SK-N-SH (cell line): ENCODE data around the gene CNRIP1. TPM values are rescaled to one million over a fixed set of nuclear protein-coding genes. Genes with fewer than 3 reads are reported as not detected.

Source experiments
- CTCF ChIA-PET: fragments of 300-600, 350-600 bp; formaldehyde crosslinking; extraction: SDS; loops from one replicate; lab custom pipeline; 2021; lab: Yijun Ruan, JAX
- POLR2A ChIA-PET: fragments of 350-600 bp; sonication (Branson Sonifier 250); formaldehyde crosslinking; extraction: SDS; loops from one replicate; lab custom pipeline; 2020; ENCODE audit warnings: antibody characterized with exemption, inconsistent platforms; lab: Yijun Ruan, JAX
- DNase-seq: peaks from one replicate; pipeline ENCODE4 v3.0.0; 2012
- H2AFZ ChIP-seq: fragments of 200-600 bp; sonication (generic); 2 replicates; pipeline ENCODE4 v1.8.1; 2016; ENCODE audit warnings: antibody characterized with exemption, mild to moderate bottlenecking, low read depth
- H3F3A ChIP-seq: fragments of 200-600 bp; sonication (generic); replicated peaks from 2 replicates; pipeline ENCODE3; 2016; ENCODE audit warnings: antibody characterized with exemption, mild to moderate bottlenecking; ENCODE audit not compliant: insufficient read depth
- H3K27ac ChIP-seq, 2 experiments: fragments of 200-500 bp in 1 of 2; fragments of 200-600 bp in 1 of 2; sonication (Bioruptor generic) in 1 of 2; sonication (generic), shearing (Covaris generic) in 1 of 2; 2 replicates each; pipeline versions ENCODE4 v1.5.1 to v1.6.1; 2014 to 2016; ENCODE audit warnings: low read depth in 2 of 2, inconsistent platforms in 1 of 2, low read length in 1 of 2, mild to moderate bottlenecking in 1 of 2, mixed read lengths in 1 of 2
- H3K27me3 ChIP-seq: fragments of 200-600 bp; sonication (generic), shearing (Covaris generic); 2 replicates; pipeline ENCODE4 v1.6.1; 2016; ENCODE audit warnings: mixed run types; ENCODE audit not compliant: insufficient read depth
- H3K36me3 ChIP-seq, 2 experiments: fragments of 200-500 bp in 1 of 2; fragments of 200-600 bp in 1 of 2; sonication (Bioruptor generic) in 1 of 2; sonication (generic) in 1 of 2; replicated peaks in 1 of 2; 2 replicates each; pipeline versions ENCODE3 to v1.5.1; 2014 to 2016; ENCODE audit warnings: low read length in 1 of 2, mild to moderate bottlenecking in 1 of 2; ENCODE audit not compliant: insufficient read depth in 2 of 2, control insufficient read depth in 1 of 2
- H3K4me1 ChIP-seq, 2 experiments: fragments of 200-500 bp in 1 of 2; fragments of 200-600 bp in 1 of 2; sonication (Bioruptor generic) in 1 of 2; sonication (generic), shearing (Covaris generic) in 1 of 2; 2 replicates each; pipeline versions ENCODE4 v1.5.1 to v1.6.1; 2014 to 2016; ENCODE audit warnings: low read depth in 1 of 2, low read length in 1 of 2, mixed run types in 1 of 2; ENCODE audit not compliant: insufficient read depth in 2 of 2, control insufficient read depth in 1 of 2
- H3K4me2 ChIP-seq: fragments of 200-600 bp; sonication (generic), shearing (Covaris generic); 2 replicates; pipeline ENCODE4 v1.6.1; 2017; ENCODE audit warnings: mixed run types
- H3K4me3 ChIP-seq, 2 experiments: fragments of 200-500 bp in 1 of 2; fragments of 200-600 bp in 1 of 2; sonication (Bioruptor generic) in 1 of 2; sonication (generic), shearing (Covaris generic) in 1 of 2; 2 replicates each; pipeline versions ENCODE4 v1.5.1 to v1.8.1; 2014 to 2016; ENCODE audit warnings: low read depth in 2 of 2, inconsistent platforms in 1 of 2, low read length in 1 of 2, mild to moderate bottlenecking in 1 of 2, mixed read lengths in 1 of 2, moderate library complexity in 1 of 2
- H3K79me2 ChIP-seq: fragments of 200-600 bp; sonication (generic); 2 replicates; pipeline ENCODE4 v1.8.1; 2017; ENCODE audit warnings: mild to moderate bottlenecking; ENCODE audit not compliant: insufficient read depth
- H3K9ac ChIP-seq: fragments of 200-600 bp; sonication (generic); 2 replicates; pipeline ENCODE4 v1.6.1; 2017; ENCODE audit warnings: mixed run types
- H3K9me2 ChIP-seq: fragments of 200-600 bp; sonication (generic); 2 replicates; pipeline ENCODE4 v1.6.1; 2017; ENCODE audit warnings: mixed run types
- H3K9me3 ChIP-seq: fragments of 200-600 bp; sonication (generic); 2 replicates; pipeline ENCODE4 v1.6.1; 2017; ENCODE audit warnings: mixed run types, mild to moderate bottlenecking, moderate library complexity
- H4K20me1 ChIP-seq: fragments of 200-600 bp; sonication (generic); 2 replicates; pipeline ENCODE4 v1.6.1; 2017; ENCODE audit warnings: mild to moderate bottlenecking, mixed run types; ENCODE audit not compliant: insufficient read depth
- CHD2 ChIP-seq: fragments of 150-350 bp; IDR thresholded peaks from 2 replicates; pipeline ENCODE4 v1.6.1; 2018; ENCODE audit warnings: low read length; ENCODE audit not compliant: partially characterized antibody
- CTCF ChIP-seq: fragments of 200-600 bp; sonication (generic); IDR thresholded peaks from 2 replicates; pipeline ENCODE4 v1.6.1; 2017; ENCODE audit warnings: antibody characterized with exemption, mild to moderate bottlenecking, moderate library complexity
- ELF1 ChIP-seq: IDR thresholded peaks from 2 replicates; pipeline ENCODE4 v1.4.0; 2012
- FOXM1 ChIP-seq: IDR thresholded peaks from 2 replicates; pipeline ENCODE4 v1.4.0; 2012; ENCODE audit warnings: low read depth, mild to moderate bottlenecking
- JUND ChIP-seq: IDR thresholded peaks from 2 replicates; pipeline ENCODE4 v1.4.0; 2012
- NFIC ChIP-seq: IDR thresholded peaks from 2 replicates; pipeline ENCODE4 v1.4.0; 2012; ENCODE audit warnings: borderline replicate concordance
- PBX3 ChIP-seq: IDR thresholded peaks from 2 replicates; pipeline ENCODE4; 2012
- RAD21 ChIP-seq: IDR thresholded peaks from 2 replicates; pipeline ENCODE4 v1.6.1; 2012; ENCODE audit warnings: mild to moderate bottlenecking, low read length
- REST ChIP-seq: IDR thresholded peaks from 2 replicates; pipeline ENCODE4 v1.6.1; 2012; ENCODE audit warnings: mild to moderate bottlenecking, low read depth, low read length, moderate library complexity
- RXRA ChIP-seq: IDR thresholded peaks from 2 replicates; pipeline ENCODE4 v1.4.0; 2012; ENCODE audit warnings: low read depth, mild to moderate bottlenecking, borderline replicate concordance
- SIN3A ChIP-seq: IDR thresholded peaks from 2 replicates; pipeline ENCODE4 v1.6.1; 2012; ENCODE audit warnings: low read depth, mild to moderate bottlenecking, low read length, moderate library complexity, borderline replicate concordance
- TCF12 ChIP-seq: IDR thresholded peaks from 2 replicates; pipeline ENCODE4 v1.4.0; 2012
- TEAD4 ChIP-seq: IDR thresholded peaks from 2 replicates; pipeline ENCODE4 v1.4.0; 2012; ENCODE audit warnings: mild to moderate bottlenecking, borderline replicate concordance; ENCODE audit not compliant: insufficient read depth
- USF2 ChIP-seq: fragments of 150-350 bp; IDR thresholded peaks from 2 replicates; pipeline ENCODE4 v1.6.1; 2017; ENCODE audit warnings: antibody characterized with exemption, low read length, low read depth, borderline replicate concordance
- ZBTB33 ChIP-seq: IDR thresholded peaks from 2 replicates; pipeline ENCODE4 v1.4.0; 2012; ENCODE audit warnings: low read depth, borderline replicate concordance
- WGBS: methylation state at CpG from one replicate; pipeline ENCODE4 v1.1.6; 2017; ENCODE audit warnings: low lambda C conversion rate; 5-methylcytosine and 5-hydroxymethylcytosine counted together
- polyA plus RNA-seq, 3 experiments: library from polyadenylated mRNA; depleted of rRNA; stranded (reverse); fragments of >200 nt; gene quantifications; 2 replicates each; pipeline ENCODE4 v1.2.3, GENCODE V29; 2012

The CNRIP1 gene
- polyA plus RNA-seq, 1 of the 3 experiments (the other 2 are of a cell fraction), result 55.5 TPM

- no peak for TF ChIP-seq PBX3
Measured at GRCh38 chr2:68333009-68333408, 13.3 kb upstream of the CNRIP1 start (continued).

- TF ChIP-seq FOXM1 (no peak), CHD2 (no peak), USF2 (no peak), SIN3A (no peak), ZBTB33 (no peak), RXRA (no peak), JUND (no peak), REST (no peak), CTCF (no peak), TEAD4 (no peak), TCF12 (no peak), PBX3 (no peak), ELF1 (no peak), NFIC (no peak), RAD21 (no peak)
- no peaks in the 10 kb centered on the region for H3K4me1 ChIP-seq
- no peak overlapping the region for H3K4me3 ChIP-seq
- no peaks in the 10 kb centered on the region for H3K9me2 ChIP-seq
- H3F3A ChIP-seq, result no peaks in the 10 kb centered on the region
- WGBS, result 78% methylated on average over 2 of the region's 2 CpGs
- H3K9ac ChIP-seq, result no peak overlapping the region
- H3K79me2 ChIP-seq, result no peaks in the 10 kb centered on the region
- H3K27me3 ChIP-seq, result no peaks in the 10 kb centered on the region
- POLR2A ChIA-PET, result no interaction called here
- H3K4me2 ChIP-seq, result no peak overlapping the region
- CTCF ChIA-PET, result interaction anchor here (1.0 kb wide), 1 partner anchor 208 kb away, joined by 4 read pairs; no protein-coding TSS in a partner anchor
- no peaks in the 10 kb centered on the region for H3K9me3 ChIP-seq
- no peak for DNase-seq
- no peak overlapping the region for H3K27ac ChIP-seq
- H2AFZ ChIP-seq, result no peak overlapping the region
- no peaks in the 10 kb centered on the region for H4K20me1 ChIP-seq
- no peaks in the 10 kb centered on the region for H3K36me3 ChIP-seq
Measured at GRCh38 chr2:68330691-68331090, 10.9 kb upstream of the CNRIP1 start.
